M059J (cell line): ENCODE data around the gene FOLR2. TPM values are rescaled to one million over a fixed set of nuclear protein-coding genes. Genes with fewer than 3 reads are reported as not detected.

Experiments used
- DNase-seq: peaks from one replicate; pipeline ENCODE4 v3.0.0-alpha.2; 2012; ENCODE audit warnings: low read depth
- total RNA-seq: library from RNA; depleted of rRNA; stranded (reverse); fragments of >200 nt; shearing (Covaris generic); gene quantifications from 2 replicates; pipeline ENCODE4 v1.2.3, GENCODE V29; 2014

Gene FOLR2
- total RNA-seq, 1 experiment from 2014 or later: not detected

GRCh38 chr11:72229925-72230763 is 13.6 kb downstream of the FOLR2 start:
- no peak for DNase-seq

- no peak for DNase-seq
These were observed 14.3 kb downstream of the FOLR2 start for GRCh38 chr11:72230764-72231365.

GRCh38 chr11:72231396-72232259 is 15.0 kb downstream of the FOLR2 start:
- DNase-seq: no peak

- DNase-seq: no peak
These were observed 15.9 kb downstream of the FOLR2 start for GRCh38 chr11:72232260-72233055.

- DNase-seq: no peak
These were observed 16.6 kb downstream of the FOLR2 start for GRCh38 chr11:72233056-72233772.

GRCh38 chr11:72233773-72234513 is 17.3 kb downstream of the FOLR2 start:
- no peak for DNase-seq

- DNase-seq: no peak
These were observed 17.9 kb downstream of the FOLR2 start for GRCh38 chr11:72234514-72234830.

- DNase-seq: no peak
These were observed 18.3 kb downstream of the FOLR2 start for GRCh38 chr11:72234920-72235319.

- DNase-seq: no peak
These were observed 18.9 kb downstream of the FOLR2 start for GRCh38 chr11:72235351-72236057.

- DNase-seq: no peak
These were observed 19.6 kb downstream of the FOLR2 start for GRCh38 chr11:72236083-72236697.

GRCh38 chr11:72236774-72237111 is 20.1 kb downstream of the FOLR2 start:
- no peak for DNase-seq

GRCh38 chr11:72237112-72237931 is 20.7 kb downstream of the FOLR2 start:
- DNase-seq: no peak

GRCh38 chr11:72238040-72238450 is 21.5 kb downstream of the FOLR2 start:
- DNase-seq: no peak

- DNase-seq: no peak
These were observed 22.1 kb downstream of the FOLR2 start for GRCh38 chr11:72238492-72239312.

- peak; percentile 81 for DNase-seq
These were observed 22.8 kb downstream of the FOLR2 start for GRCh38 chr11:72239313-72239848.

- no peak for DNase-seq
These were observed 23.4 kb downstream of the FOLR2 start for GRCh38 chr11:72239849-72240460.
